HL-60 (cell line): ENCODE results near the gene ACP3.

ENCODE experiments used
- POLR2AphosphoS5 ChIP-seq: IDR thresholded peaks from 2 replicates; pipeline ENCODE4 v1.6.1; 2012; ENCODE audit warnings: low read depth
- TF ChIP-seq, protein P1 (sequence below): IDR thresholded peaks from one replicate; pipeline ENCODE4 v1.5.1; 2011; ENCODE audit warnings: low read length, control low read depth, inconsistent platforms; ENCODE audit not compliant: insufficient read depth
- TF ChIP-seq, protein P2 (sequence below): IDR thresholded peaks from 2 replicates; pipeline ENCODE4 v1.6.1; 2012; ENCODE audit warnings: low read depth; ENCODE audit not compliant: insufficient replicate concordance

DNA sequence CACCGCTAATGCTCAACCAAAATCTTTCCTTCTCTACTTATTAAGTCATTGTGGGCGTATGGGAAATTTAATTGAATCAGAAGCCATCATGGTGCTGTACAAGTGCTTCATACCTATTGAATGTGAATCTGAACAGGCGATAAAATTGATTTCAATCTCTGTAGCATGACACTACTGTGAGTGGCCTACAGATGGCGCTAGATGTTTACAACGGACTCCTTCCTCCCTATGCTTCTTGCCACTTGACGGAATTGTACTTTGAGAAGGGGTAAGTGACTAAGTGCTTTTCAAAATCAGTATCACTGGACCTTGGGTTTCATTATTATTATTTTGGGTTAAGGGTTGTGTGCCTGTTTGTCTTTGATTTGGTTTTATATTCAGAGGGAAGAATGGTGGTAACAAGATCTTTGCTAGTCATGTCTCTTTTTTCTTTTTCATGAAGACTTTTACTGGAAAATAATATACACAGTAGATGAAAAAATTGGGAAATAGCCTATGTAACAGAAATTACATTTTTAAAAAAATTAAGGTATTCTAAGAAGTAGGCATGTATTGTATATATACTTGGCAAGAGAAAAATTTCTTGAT lies 35.4 kb downstream of the ACP3 start:
- no peak for TF ChIP-seq POLR2AphosphoS5
- TF ChIP-seq, protein P1, sequence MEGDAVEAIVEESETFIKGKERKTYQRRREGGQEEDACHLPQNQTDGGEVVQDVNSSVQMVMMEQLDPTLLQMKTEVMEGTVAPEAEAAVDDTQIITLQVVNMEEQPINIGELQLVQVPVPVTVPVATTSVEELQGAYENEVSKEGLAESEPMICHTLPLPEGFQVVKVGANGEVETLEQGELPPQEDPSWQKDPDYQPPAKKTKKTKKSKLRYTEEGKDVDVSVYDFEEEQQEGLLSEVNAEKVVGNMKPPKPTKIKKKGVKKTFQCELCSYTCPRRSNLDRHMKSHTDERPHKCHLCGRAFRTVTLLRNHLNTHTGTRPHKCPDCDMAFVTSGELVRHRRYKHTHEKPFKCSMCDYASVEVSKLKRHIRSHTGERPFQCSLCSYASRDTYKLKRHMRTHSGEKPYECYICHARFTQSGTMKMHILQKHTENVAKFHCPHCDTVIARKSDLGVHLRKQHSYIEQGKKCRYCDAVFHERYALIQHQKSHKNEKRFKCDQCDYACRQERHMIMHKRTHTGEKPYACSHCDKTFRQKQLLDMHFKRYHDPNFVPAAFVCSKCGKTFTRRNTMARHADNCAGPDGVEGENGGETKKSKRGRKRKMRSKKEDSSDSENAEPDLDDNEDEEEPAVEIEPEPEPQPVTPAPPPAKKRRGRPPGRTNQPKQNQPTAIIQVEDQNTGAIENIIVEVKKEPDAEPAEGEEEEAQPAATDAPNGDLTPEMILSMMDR: peak; percentile 93
- TF ChIP-seq, protein P2, sequence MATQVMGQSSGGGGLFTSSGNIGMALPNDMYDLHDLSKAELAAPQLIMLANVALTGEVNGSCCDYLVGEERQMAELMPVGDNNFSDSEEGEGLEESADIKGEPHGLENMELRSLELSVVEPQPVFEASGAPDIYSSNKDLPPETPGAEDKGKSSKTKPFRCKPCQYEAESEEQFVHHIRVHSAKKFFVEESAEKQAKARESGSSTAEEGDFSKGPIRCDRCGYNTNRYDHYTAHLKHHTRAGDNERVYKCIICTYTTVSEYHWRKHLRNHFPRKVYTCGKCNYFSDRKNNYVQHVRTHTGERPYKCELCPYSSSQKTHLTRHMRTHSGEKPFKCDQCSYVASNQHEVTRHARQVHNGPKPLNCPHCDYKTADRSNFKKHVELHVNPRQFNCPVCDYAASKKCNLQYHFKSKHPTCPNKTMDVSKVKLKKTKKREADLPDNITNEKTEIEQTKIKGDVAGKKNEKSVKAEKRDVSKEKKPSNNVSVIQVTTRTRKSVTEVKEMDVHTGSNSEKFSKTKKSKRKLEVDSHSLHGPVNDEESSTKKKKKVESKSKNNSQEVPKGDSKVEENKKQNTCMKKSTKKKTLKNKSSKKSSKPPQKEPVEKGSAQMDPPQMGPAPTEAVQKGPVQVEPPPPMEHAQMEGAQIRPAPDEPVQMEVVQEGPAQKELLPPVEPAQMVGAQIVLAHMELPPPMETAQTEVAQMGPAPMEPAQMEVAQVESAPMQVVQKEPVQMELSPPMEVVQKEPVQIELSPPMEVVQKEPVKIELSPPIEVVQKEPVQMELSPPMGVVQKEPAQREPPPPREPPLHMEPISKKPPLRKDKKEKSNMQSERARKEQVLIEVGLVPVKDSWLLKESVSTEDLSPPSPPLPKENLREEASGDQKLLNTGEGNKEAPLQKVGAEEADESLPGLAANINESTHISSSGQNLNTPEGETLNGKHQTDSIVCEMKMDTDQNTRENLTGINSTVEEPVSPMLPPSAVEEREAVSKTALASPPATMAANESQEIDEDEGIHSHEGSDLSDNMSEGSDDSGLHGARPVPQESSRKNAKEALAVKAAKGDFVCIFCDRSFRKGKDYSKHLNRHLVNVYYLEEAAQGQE: no peak
